ENCODE results near the gene PVALB.

The PVALB gene

GRCh38 chr22:36816636-36817524, at the start of gene PVALB:
PVALB (minus strand) TSS chr22:36817035; CDS start chr22:36817005, 30 bp downstream.
- no peak for DNase-seq (ENCODE audit: low read depth in 2 of 2)

DNA sequence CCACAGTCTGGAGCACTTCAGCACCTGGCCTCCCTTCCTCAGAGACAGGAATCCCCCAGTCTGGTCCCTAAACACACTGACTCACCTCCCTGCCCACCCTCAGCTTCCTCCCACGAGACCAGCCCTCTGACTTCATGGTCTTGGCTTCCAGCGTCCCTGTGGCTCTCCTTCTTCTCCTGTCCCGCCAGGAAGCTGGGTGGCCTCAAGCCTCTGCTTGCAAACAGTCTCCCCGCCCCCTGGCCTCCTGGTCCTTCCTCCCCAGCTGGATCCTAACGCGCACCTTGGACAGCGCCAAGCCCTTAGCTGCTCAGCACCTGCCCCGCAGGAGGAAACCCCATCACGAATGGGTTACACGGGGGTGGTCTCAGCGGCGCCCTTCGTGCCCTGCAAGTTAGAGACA, 48.5 kb upstream of the PVALB start:
- DNase-seq (ENCODE audit: low read depth in 2 of 2) = no peak

GRCh38 chr22:36864454-36865215, 47.8 kb upstream of the PVALB start:
- DNase-seq (ENCODE audit: low read depth in 2 of 2) = no peak

DNA sequence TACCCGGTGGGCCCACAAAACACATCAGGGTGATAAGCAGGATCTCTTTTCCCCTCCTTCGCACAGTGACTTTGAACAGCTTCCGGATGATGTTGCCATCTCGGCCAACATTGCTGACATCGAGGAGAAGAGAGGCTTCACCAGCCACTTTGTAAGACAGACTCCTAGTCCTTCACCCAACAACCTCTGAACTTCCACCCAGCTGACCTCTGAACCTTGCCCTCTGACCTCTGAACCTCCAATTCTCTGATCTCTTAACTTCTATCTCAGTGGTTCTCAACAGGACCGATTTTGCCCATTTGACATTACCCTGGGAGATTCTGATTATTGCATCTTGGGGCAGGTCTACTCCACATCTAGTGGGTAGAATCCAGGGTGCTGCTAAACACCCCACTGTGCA, 47.1 kb upstream of the PVALB start:
- no peak for DNase-seq (ENCODE audit: low read depth in 2 of 2)

DNA sequence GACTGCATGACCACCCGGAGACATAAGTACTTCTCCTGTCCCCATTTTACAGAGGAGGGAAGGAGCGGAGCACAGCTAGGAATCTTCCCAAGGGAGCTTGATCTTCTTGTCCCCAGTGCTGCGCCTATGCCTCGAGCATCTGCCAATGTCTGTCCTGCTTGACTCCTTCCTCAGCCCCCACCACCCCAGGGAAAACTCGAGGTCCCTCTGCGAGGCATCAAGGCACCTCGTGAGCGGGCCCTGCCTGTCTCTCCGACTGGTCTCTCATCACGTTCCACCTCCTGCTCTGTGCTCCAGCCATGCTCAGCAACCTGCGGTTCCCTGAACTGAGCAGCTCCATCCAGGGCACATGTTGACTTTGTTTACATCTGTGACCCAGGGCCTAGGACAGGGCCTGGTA, 46.4 kb upstream of the PVALB start:
- DNase-seq (ENCODE audit: low read depth in 2 of 2) = no peak

GRCh38 chr22:36862251-36863242, 45.7 kb upstream of the PVALB start:
- DNase-seq (ENCODE audit: low read depth in 2 of 2) = no peak

DNA sequence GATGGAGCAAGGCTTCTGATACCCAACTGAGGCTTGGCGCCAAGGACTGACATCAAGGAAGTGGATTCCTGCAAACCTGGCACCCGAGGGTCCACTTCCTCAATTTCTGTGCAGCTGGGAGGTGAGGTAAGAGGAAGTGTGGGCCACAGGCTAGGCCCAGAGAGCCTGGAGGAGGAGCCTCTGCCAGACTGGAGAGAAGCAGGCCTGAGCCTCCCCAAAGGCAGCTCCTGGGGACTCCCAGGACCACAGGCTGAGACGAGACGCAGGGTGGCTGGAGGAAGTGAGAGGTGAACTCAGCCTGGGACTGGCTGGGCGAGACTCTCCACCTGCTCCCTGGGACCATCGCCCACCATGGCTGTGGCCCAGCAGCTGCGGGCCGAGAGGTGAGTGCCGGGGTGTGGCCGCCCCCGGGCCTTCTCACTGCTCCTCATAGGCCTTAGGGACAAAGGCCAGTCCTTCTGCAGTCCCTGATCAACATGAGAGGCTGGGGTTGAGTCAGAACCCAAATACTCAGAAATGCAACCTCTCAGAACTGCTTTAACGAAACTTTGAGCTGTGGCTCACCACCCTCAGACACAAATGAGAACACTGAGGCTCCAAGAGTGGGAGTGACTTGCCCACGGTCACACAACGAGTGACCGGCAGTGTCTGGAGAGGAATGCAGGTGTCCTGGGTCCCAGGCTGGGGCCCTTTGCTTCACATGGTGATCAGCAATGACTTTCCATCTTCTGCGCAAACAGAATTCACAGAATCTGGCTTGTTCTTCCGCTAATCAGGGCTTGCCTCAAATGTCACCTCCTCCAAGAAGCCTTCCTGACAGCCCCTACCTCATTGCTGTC, 44.2 kb upstream of the PVALB start, which contains the start of gene NCF4:
TSS of gene NCF4 (plus strand) at position 186 of the 839 bp plus-strand sequence. CDS start at position 352, 166 bp downstream.
- DNase-seq (ENCODE audit: low read depth in 2 of 2) = no peak

DNA sequence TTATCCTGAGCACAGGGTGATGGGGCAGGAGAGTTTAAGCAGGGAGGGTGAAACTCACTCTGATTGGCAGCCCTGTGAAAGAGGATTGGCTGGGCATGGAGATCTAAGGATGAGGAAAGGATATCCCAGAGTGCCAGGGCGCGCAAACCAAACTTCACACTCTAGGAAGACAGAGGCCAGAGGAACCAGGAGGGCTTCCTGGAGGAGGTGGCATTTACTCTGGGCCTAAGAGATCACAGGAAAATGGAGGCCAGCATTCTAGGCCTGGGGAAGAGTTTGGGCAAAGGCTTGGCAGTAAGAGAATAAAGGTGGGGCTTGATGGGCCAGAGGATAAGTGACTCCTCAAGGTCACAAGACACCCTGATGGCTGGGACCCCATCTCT, 43.6 kb upstream of the PVALB start:
- no peak for DNase-seq (ENCODE audit: low read depth in 2 of 2)

DNA sequence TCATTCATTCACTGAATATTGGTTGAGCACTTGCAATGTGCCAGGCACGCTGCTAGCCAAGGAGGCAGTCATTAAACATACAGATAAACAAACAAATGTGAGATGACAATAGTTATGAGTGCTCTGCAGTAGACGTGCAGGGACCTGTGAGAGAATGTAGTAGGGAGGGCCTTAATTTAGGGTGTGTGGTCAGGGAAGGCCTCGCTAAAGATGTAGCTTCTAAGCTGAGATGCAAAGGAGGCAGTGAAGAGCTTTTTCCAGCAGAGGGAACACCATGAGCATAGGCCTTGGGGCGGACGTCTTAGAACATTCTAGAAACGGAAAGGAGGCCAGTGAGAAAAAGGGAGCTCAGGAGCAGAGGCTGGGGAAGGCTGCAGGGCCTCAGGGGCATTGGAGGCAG, 43.2 kb upstream of the PVALB start:
- no peak for DNase-seq (ENCODE audit: low read depth in 2 of 2)

DNA sequence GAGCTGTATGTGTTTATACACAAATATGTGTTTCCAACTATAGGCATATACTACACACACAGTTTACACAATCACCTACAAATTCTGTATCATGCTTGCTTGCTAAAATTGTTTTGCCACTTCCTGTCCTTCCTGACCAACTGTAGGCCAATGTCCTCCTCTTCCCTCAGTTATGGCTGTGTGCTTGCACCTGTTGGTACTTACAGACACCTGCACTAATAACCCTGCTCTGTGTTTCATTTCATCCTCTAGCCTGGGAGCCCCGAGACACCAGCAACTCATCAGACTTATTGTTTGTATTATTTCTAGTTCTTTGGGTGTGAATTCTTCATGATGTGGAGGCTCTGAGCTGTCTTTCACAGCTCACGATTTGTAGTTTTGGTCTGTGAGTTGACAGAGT, 42.1 kb upstream of the PVALB start:
- no peak for DNase-seq (ENCODE audit: low read depth in 2 of 2)

DNA sequence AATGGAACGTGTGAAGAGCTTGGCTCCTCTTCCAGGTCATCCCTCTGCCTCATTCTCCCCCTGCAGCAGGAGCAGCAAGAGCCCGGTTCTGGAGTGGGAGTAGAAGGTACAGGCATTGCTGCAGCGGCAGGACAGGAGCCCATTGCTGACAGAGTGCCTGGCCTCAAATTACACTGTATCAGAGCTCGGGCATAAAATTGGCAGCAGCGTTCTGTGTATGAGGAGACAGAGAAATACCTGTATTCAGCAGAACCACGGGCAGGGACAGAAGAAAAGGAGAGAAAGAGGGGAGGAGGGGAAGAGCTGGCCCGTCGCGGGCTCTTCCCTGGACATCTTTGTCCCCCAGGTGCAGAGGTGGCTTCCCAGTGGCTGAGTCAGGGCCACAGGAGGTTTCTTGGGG, 41.3 kb upstream of the PVALB start:
- no peak for DNase-seq (ENCODE audit: low read depth in 2 of 2)

DNA sequence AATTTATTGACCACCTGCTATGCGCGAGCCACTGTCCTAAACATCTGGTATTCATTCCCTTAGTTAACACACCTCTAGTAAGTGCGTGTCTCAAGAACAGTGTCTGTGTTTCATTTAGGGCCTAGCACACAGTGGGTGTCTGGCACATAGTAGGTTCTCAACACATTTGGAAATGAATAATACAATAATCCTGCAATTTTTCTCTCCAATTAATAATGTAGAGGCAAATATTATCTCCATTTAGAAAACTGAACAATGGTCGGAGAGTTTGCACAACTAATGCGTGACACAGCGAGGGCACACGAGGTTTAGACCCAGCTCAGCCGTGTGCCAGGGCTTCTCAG, 39.9 kb upstream of the PVALB start:
- DNase-seq (ENCODE audit: low read depth in 2 of 2) = no peak

DNA sequence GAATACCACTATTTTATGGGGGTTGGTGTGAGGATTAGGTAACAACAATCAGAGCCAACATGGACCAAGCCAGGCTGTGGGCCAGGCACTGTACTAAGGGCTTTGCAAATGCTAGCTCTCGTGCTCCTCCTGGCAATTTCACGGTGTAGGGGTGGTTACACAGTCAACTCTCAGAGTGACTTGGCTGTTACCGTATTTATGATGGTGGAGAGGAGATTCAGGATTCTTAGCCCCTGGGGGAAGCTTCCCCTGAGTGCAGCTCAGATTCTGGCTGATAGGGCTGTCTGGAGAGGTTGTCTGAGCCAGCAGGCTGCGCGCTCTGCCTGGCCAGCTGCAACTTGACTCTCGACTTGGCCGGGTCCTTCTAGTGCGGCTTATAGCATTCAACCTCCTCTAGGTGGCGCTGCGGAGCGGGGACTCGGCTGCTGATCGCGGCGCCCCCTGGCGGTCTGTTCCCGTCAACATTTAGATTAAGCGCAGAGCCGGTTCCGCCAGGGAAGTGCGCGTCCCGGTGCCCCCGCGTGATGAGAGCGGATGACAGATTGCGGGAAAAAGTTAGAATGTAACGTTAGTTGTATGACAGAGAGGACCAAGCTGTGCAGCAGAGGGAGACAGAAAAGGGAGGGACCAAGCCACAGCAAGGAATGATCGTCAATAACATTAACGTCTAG, 39.4 kb upstream of the PVALB start:
- peak; percentile 86 to 97 for DNase-seq (ENCODE audit: low read depth in 2 of 2)

GRCh38 chr22:36855478-36855877, 38.6 kb upstream of the PVALB start:
- no peak for DNase-seq (ENCODE audit: low read depth in 2 of 2)

DNA sequence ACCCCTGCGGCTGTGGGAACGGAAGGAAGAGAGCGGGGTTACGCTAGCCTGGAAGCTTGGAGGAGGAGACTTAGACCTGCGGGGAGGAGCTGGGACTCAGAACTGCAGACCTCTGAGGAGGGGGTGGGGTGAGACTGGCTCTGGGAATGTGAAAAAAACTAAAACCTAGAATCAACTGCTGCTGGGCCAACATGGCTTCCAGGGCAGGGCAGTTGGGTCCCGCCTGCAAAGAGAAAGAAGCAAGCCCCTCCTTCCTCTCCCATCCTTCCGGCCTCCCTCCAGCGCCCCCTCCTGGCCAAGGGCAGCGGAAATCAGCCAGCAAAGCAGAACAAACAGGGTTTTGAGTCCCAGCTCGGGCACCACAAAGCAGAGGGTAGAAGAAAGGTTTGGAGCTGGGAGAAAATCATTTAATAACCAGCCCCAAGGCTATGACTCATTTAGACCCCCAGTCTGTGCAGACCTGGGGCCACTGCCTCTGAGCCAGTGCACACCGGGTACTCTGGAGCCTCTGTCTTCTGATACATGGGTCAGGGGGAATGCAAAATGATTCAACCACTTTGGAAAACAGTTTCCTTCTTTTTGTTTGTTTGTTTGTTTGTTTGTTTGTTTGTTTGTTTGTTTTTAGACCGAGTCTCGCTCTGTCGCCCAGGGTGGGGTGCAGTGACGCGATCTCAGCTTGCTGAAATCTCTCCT, 36.7 kb upstream of the PVALB start:
- DNase-seq (ENCODE audit: low read depth in 2 of 2) = peak; percentile 62 to 71

- no peak for DNase-seq (ENCODE audit: low read depth in 2 of 2)
Observed at GRCh38 chr22:36852056-36852973, 35.5 kb upstream of the PVALB start.

DNA sequence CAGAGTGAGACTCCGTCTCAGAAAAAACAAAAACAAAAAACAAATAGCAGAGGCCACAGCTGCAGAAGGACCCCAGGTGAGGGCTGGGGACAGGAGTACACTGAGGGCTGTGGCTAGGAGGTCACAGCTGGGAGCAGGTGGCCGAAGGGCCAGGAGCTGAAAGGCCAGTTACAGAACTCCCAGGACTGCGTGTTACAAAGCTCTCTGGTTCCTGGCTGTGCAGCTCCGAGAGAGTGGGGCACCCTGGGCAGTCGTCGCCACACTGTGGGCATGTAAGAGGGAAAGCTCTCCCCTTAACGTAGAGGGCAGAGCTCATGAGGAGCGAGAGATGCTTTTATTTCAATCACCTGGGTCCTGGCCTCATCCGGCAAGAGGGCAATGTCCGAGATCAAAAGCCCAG, 33.8 kb upstream of the PVALB start:
- DNase-seq (ENCODE audit: low read depth in 2 of 2) = no peak

GRCh38 chr22:36850056-36850455, 33.2 kb upstream of the PVALB start:
- DNase-seq (ENCODE audit: low read depth in 2 of 2) = no peak

DNA sequence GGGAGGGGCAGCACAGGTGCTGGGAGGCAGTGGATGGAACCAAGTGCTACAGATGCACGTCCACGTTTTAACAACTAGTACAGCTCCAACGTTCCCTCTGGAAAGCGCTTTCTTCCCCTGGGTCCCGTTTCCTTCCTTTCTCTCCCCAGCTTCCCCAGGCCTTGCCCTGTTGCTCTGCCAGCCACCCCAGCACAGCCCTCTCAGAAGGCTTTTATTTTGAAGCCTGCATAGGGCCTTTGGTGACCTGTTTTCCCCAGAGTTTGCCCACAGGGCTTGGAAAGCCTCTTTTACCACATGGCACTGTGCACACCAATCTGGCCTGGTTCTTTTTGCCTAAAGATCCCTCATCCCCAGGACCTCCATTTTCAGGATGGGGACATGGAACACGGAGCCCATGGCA, 30.1 kb upstream of the PVALB start:
- DNase-seq (ENCODE audit: low read depth in 2 of 2) = no peak
